Epithelial cell of proximal tubule (primary cell): ENCODE data around the gene SLC25A12. TPM values are rescaled to one million over a fixed set of nuclear protein-coding genes. Genes with fewer than 3 reads are reported as not detected.
"Not testable (repeated sequence)": the region's sequence is repeated elsewhere in the genome, so short reads cannot be mapped to it uniquely, and the experiment has no call there.

Experiments
- DNase-seq: peaks from one replicate; pipeline ENCODE4 v3.0.0-alpha.2; 2011; ENCODE audit warnings: low read depth
- H3K4me3 ChIP-seq: 2 replicates; pipeline ENCODE4 v1.5.1; 2011; ENCODE audit warnings: low read depth, mild to moderate bottlenecking, low read length
- total RNA-seq: library from RNA; depleted of rRNA; stranded (reverse); fragments of >200 nt; gene quantifications from 2 replicates; pipeline ENCODE4 v1.2.3, GENCODE V29; 2015
- TF ChIP-seq, protein P1 (sequence below): conservative IDR thresholded peaks from 2 replicates; pipeline ENCODE4 v1.5.1; 2012; ENCODE audit warnings: low read depth, mild to moderate bottlenecking, low read length

The SLC25A12 gene
- total RNA-seq, 1 donor from 2014 or later = 8.6 TPM

DNA sequence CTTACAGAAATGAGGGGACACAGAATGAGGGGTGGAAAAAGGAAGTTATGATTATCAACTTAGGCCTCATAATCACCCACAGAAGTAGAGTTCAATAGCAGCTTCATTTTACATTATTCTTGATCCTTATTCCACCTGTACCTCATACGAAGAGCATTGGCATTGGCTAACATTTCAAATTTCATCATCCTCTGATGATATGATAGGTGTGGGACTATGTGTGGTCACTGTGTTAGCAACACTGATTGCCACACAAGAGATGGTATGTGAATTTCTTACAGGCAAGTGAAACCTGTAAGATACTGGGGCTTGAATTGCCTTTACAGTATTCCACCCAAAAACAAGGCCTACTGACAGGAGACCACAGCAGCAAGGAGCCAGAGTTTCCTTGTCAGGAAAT lies 14.2 kb upstream of the SLC25A12 start:
- no peak overlapping the region for H3K4me3 ChIP-seq
- no peak for DNase-seq
- TF ChIP-seq, protein P1, sequence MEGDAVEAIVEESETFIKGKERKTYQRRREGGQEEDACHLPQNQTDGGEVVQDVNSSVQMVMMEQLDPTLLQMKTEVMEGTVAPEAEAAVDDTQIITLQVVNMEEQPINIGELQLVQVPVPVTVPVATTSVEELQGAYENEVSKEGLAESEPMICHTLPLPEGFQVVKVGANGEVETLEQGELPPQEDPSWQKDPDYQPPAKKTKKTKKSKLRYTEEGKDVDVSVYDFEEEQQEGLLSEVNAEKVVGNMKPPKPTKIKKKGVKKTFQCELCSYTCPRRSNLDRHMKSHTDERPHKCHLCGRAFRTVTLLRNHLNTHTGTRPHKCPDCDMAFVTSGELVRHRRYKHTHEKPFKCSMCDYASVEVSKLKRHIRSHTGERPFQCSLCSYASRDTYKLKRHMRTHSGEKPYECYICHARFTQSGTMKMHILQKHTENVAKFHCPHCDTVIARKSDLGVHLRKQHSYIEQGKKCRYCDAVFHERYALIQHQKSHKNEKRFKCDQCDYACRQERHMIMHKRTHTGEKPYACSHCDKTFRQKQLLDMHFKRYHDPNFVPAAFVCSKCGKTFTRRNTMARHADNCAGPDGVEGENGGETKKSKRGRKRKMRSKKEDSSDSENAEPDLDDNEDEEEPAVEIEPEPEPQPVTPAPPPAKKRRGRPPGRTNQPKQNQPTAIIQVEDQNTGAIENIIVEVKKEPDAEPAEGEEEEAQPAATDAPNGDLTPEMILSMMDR = no peak

DNA sequence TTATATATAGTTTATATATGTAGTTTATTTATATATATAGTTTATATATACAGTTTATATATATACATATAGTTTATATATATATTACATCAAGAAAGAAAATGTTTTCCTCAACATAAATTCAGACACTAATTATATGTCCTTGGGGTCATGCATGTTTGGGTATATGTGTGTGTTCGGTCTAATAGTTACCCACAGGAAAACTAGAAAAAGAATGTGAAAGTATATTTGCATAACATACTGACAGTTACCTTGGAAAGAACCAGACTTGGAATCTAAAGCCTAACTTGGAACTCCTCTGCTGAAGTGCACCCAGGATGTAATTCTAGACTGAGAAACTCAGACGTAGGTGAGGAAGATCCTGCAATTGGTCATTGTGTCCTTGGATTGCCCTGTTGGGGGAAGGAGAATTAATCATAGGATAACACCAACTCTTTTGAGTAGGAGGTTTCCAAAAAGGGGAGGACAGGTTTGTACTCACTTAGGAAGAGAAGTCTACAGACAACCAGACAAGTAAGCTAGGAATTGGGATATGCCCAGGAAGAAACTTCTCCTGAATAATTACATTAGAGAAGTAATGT lies 8.9 kb upstream of the SLC25A12 start:
- TF ChIP-seq, protein P1 = no peak
- H3K4me3 ChIP-seq = no peak overlapping the region
- no peak for DNase-seq

DNA sequence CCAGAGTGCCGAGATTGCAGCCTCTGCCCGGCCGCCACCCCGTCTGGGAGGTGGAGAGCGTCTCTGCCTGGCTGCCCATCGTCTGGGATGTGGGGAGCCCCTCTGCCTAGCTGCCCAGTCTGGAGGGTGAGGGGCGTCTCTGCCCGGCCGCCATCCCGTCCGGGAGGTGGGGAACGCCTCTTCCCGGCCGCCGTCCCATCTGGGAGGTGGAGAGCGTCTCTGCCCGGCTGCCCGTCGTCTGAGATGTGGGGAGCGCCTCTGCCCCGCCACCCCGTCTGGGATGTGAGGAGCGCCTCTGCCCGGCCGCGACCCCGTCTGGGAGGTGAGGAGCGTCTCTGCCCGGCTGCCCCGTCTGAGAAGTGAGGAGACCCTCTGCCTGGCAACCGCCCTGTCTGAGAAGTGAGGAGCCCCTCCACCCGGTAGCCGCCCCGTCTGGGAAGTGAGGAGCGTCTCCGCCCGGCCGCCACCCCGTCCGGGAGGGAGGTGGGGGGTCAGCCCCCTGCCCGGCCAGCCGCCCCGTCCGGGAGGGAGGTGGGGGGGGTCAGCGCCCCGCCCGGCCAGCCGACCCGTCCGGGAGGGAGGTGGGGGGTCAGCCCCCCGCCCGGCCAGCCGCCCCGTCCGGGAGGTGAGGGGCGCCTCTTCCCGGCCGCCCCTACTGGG lies 5.7 kb upstream of the SLC25A12 start:
- not testable (repeated sequence) for H3K4me3 ChIP-seq

DNA sequence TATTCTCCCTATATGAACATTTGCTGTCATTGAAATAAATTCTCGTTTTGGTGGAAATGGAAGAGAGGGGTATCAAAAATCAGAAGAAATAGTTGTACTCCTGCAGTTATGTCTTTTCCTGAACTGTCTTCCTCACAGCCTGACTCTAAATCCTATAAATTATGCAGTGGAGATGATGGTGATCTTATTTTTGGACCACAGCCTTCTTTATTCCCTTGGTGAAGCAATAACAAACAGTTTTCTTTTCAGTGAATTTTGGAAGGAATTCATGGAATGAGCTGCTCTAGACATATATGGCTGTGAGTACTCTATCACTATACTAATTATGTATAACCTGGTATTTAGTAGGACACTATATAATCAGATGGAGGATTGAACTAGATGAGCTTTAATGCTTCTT lies 1.7 kb upstream of the SLC25A12 start:
- no peak for DNase-seq
- TF ChIP-seq, protein P1 = no peak
- H3K4me3 ChIP-seq = no peak overlapping the region

More for the DNA sequence above, 5.7 kb upstream of the SLC25A12 start:
- not testable (repeated sequence) for DNase-seq

DNA sequence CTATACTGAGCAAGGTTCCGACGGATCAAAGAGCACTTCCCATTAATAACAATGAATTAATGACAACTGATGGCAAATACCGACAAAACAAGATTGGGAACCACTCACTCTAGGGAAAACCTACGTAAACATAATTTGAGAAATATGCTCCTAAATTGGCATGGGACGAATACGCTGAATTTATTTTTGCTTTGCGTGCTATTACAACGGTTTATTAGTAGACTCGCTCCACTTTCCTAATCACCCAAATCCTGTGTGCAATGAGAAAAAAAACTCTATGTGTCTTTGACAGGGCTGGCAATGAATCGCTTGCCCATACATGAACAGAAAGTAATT lies 536 bp upstream of the SLC25A12 start:
- no peak for DNase-seq
- TF ChIP-seq, protein P1 = no peak
- peak overlapping the region; percentile 99 for H3K4me3 ChIP-seq

DNA sequence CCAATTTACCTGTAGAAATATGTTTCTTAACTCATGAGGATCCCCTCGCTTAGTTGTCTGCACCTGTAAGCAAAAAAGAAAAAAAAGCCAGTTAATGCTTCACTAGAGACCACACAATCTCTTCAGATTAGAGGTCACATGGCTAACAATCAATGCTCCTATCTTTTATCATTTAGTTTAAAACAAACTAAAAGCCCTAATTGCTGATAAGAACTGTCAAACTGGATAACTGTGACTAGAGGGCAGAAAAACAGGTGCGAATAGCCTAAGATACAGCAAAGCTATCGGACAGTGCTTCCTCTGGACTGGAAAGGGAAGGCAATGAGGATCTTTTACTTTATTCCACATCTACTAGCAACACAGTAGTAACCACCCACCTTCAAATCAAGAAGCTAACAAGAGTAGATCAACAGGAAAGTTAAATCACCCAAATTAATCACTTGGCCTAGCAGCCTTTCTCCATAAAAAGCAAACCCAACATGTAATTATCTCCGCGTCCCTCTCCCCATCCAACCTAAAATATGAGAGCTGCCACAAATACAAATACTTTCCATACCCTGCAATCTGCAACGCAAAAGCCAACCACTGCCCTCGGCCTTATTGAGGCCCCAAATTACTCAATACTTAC lies 734 bp downstream of the SLC25A12 start:
- peak overlapping the region; percentile 99 for H3K4me3 ChIP-seq
- TF ChIP-seq, protein P1 = no peak
- DNase-seq = no peak

DNA sequence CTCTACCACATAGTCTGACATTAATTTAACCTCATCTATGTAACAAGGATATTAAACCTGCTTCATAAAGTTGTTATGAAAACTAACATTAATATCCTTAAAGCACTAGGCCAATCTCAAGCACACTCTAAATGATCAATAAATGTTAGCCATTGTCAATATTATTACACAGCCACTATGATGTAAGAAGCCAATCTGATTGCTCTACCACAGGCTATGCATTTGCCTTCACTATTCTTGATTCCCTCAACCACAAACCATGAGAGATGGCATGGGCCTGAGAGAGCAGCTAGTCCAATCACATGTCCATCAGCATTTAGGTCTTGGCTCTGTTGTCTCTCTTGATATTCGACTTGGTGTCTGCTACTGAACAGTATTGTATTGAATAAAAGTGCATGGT lies 4.2 kb downstream of the SLC25A12 start:
- no peak for DNase-seq
- TF ChIP-seq, protein P1 = no peak
- no peak overlapping the region for H3K4me3 ChIP-seq
